ENCODE measurements around the gene PRKAR1B.
"Not testable (repeated sequence)": the region's sequence is repeated elsewhere in the genome, so short reads cannot be mapped to it uniquely, and the experiment has no call there.

Gene PRKAR1B

GRCh38 chr7:551615-551970, 175.5 kb downstream of the PRKAR1B start:
- not testable (repeated sequence) for DNase-seq

- no peak for DNase-seq
Measured at GRCh38 chr7:550881-551614, 176.0 kb downstream of the PRKAR1B start.

- no peak for DNase-seq
Measured at GRCh38 chr7:549891-550625, 177.0 kb downstream of the PRKAR1B start.

GRCh38 chr7:549066-549890, 177.8 kb downstream of the PRKAR1B start:
- DNase-seq: no peak

- no peak for DNase-seq
Measured at GRCh38 chr7:548401-548800, 178.7 kb downstream of the PRKAR1B start.

GRCh38 chr7:545470-545869, 181.6 kb downstream of the PRKAR1B start:
- DNase-seq: no peak

GRCh38 chr7:544338-545221, 182.5 kb downstream of the PRKAR1B start:
- DNase-seq: no peak

GRCh38 chr7:543501-544337, 183.4 kb downstream of the PRKAR1B start:
- DNase-seq: no peak

GRCh38 chr7:542713-543500, 184.2 kb downstream of the PRKAR1B start:
- no peak for DNase-seq

GRCh38 chr7:542131-542712, 184.9 kb downstream of the PRKAR1B start:
- DNase-seq: no peak

GRCh38 chr7:541661-542060, 185.4 kb downstream of the PRKAR1B start:
- no peak for DNase-seq

- no peak for DNase-seq
Measured at GRCh38 chr7:540997-541396, 186.1 kb downstream of the PRKAR1B start.

- DNase-seq: no peak
Measured at GRCh38 chr7:540579-540978, 186.5 kb downstream of the PRKAR1B start.

GRCh38 chr7:539731-540411, 187.2 kb downstream of the PRKAR1B start:
- no peak for DNase-seq

GRCh38 chr7:538764-539685, 188.1 kb downstream of the PRKAR1B start:
- DNase-seq: no peak

- no peak for DNase-seq
Measured at GRCh38 chr7:537911-538634, 189.0 kb downstream of the PRKAR1B start.

- DNase-seq: no peak
Measured at GRCh38 chr7:536231-536630, 190.8 kb downstream of the PRKAR1B start.

GRCh38 chr7:534959-535358, 192.1 kb downstream of the PRKAR1B start:
- no peak for DNase-seq
